ENCODE results near the gene ARHGEF25.
"Not testable (repeated sequence)": the region's sequence is repeated elsewhere in the genome, so short reads cannot be mapped to it uniquely, and the experiment has no call there.

DNA sequence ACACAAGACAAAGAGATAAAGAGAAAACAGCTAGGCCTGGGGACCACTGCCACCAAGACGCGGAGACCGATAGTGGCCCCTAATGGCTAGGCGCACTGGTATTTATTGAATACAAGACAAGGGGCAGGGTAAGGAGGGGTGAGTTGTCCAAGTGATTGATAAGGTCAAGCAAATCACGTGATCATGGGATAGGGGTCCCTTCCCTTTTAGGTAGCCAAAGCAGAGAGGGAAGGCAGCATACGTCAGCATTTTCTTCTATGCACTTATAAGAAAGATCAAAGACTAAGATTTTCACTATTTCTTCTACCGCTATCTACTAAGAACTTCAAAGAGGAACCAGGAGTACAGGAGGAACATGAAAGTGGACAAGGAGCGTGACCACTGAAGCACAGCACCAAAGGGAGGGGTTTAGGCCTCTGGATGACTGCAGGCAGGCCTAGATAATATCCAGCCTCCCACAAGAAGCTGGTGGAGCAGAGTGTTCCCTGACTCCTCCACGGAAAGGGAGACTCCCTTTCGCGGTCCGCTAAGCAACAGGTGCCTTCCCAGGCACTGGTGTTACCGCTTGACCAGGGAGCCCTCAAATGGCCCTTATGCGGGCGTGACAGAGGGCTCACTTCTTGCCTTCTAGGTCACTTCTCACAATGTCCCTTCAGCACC is 22.2 kb upstream of the ARHGEF25 start:
- TF ChIP-seq, protein P1, sequence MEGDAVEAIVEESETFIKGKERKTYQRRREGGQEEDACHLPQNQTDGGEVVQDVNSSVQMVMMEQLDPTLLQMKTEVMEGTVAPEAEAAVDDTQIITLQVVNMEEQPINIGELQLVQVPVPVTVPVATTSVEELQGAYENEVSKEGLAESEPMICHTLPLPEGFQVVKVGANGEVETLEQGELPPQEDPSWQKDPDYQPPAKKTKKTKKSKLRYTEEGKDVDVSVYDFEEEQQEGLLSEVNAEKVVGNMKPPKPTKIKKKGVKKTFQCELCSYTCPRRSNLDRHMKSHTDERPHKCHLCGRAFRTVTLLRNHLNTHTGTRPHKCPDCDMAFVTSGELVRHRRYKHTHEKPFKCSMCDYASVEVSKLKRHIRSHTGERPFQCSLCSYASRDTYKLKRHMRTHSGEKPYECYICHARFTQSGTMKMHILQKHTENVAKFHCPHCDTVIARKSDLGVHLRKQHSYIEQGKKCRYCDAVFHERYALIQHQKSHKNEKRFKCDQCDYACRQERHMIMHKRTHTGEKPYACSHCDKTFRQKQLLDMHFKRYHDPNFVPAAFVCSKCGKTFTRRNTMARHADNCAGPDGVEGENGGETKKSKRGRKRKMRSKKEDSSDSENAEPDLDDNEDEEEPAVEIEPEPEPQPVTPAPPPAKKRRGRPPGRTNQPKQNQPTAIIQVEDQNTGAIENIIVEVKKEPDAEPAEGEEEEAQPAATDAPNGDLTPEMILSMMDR (IDR thresholded peaks at IDR 0.05): not testable (repeated sequence)
- TF ChIP-seq EZH2 (IDR thresholded peaks at IDR 0.05; ENCODE audit: borderline replicate concordance, insufficient read depth, low read depth, low read length, poor library complexity, severe bottlenecking): not testable (repeated sequence)

Data from B cell (primary cell).